Upper lobe of left lung (tissue), 6 donors: Measurements from ENCODE around the gene COLEC11. TPM values are rescaled to one million over a fixed set of nuclear protein-coding genes. Genes with fewer than 3 reads are reported as not detected.
"Not testable (repeated sequence)": the region's sequence is repeated elsewhere in the genome, so short reads cannot be mapped to it uniquely, and the experiment has no call there.

Source experiments
- ATAC-seq, 2 donors: fragments of 200-7000 bp; cut with Tn5 transposase; one replicate each; pipeline ENCODE4 v1.9.1; 2022; ENCODE audit warnings: mild to moderate bottlenecking in 2 of 2, moderate library complexity in 2 of 2; ENCODE audit not compliant: low FRiP score in 2 of 2
- DNase-seq, 2 donors: peaks; one replicate each; pipeline ENCODE4 v3.0.0-alpha.2; 2019 to 2020
- H3K27ac ChIP-seq, 4 donors: fragments of 200-600 bp; sonication (generic); one replicate each; pipeline ENCODE4 v1.5.1; 2016 to 2019
- H3K27me3 ChIP-seq, 4 donors: fragments of 200-600 bp; sonication (generic); one replicate each; pipeline ENCODE4 v1.5.1; 2017 to 2019
- H3K36me3 ChIP-seq, 4 donors: fragments of 200-600 bp; sonication (generic); one replicate each; pipeline ENCODE4 v1.5.1; 2016 to 2019
- H3K4me1 ChIP-seq, 4 donors: fragments of 200-600 bp; sonication (generic); one replicate each; pipeline ENCODE4 v1.5.1; 2018 to 2019
- H3K4me3 ChIP-seq, 4 donors: fragments of 200-600 bp; sonication (generic); one replicate each; pipeline ENCODE4 v1.5.1; 2017 to 2019; ENCODE audit warnings: mild to moderate bottlenecking in 2 of 4, moderate library complexity in 1 of 4
- H3K9me3 ChIP-seq, 4 donors: fragments of 200-600 bp; sonication (generic); one replicate each; pipeline ENCODE4 v1.5.1; 2018 to 2019
- CTCF ChIP-seq, 6 experiments: fragments of 450-650 bp in 4 of 6; fragments of 200-600 bp in 2 of 6; sonication (generic) in 2 of 6; IDR thresholded peaks; one replicate each; pipeline ENCODE4 v1.5.1; 2016 to 2019; ENCODE audit warnings: antibody characterized with exemption in 6 of 6
- EP300 ChIP-seq, 4 donors: sonication (generic); formaldehyde crosslinking; IDR thresholded peaks; one replicate each; pipeline ENCODE4 v1.5.1; 2017; ENCODE audit warnings: antibody characterized with exemption in 4 of 4, control low read depth in 2 of 4
- POLR2A ChIP-seq, 4 donors: fragments of 450-650 bp; IDR thresholded peaks; one replicate each; pipeline ENCODE4 v1.5.1; 2016 to 2017; ENCODE audit warnings: antibody characterized with exemption in 4 of 4, mild to moderate bottlenecking in 2 of 4
- POLR2AphosphoS5 ChIP-seq, 2 donors: sonication (generic); formaldehyde crosslinking; IDR thresholded peaks; one replicate each; pipeline ENCODE4 v1.5.1; 2017; ENCODE audit warnings: antibody characterized with exemption in 2 of 2
- WGBS, 2 donors: methylation state at CpG; one replicate each; pipeline ENCODE4 v1.1.5; 2017 to 2018; 5-methylcytosine and 5-hydroxymethylcytosine counted together
- total RNA-seq, 6 donors: library from RNA; depleted of rRNA in 4 of 6; stranded (reverse); fragments of >200 nt in 4 of 6; gene quantifications; one replicate each; pipeline versions ENCODE4 v1.1.0 to v1.2.1, GENCODE V29; 2016 to 2021
- donor health status: DM: no; HTN: no; CAD: no; lungs with moderate emphysema.
- donor health status: DM: no; HTN: yes; CAD: no; lungs with severe emphysema.

Gene COLEC11
- total RNA-seq, 6 donors from 2014 or later, result 0.79 to 2.3 (median 1.3) TPM; not detected in 1

- no peak overlapping the region for H3K4me3 ChIP-seq
- 88 to 89% methylated on average over 29 to 37 of the region's 37 CpGs for WGBS, 2 donors
- no peak for ATAC-seq
- no peaks in the 10 kb centered on the region for H3K27me3 ChIP-seq
- DNase-seq, result peak in 1 of 2 donors; percentile 77
- TF ChIP-seq POLR2AphosphoS5 (IDR thresholded peaks at IDR 0.05) (no peak), POLR2A (IDR thresholded peaks at IDR 0.05) (no peak), EP300 (IDR thresholded peaks at IDR 0.05) (no peak), CTCF (IDR thresholded peaks at IDR 0.05) (no peak)
- H3K9me3 ChIP-seq, result no peaks in the 10 kb centered on the region
- H3K27ac ChIP-seq, result no peak overlapping the region
- H3K4me1 ChIP-seq, result no peaks in the 10 kb centered on the region
- no peaks in the 10 kb centered on the region for H3K36me3 ChIP-seq
Observed at GRCh38 chr2:3606370-3607201, 11.7 kb downstream of the COLEC11 start.

GRCh38 chr2:3608373-3609278 is 13.7 kb downstream of the COLEC11 start:
- no peaks in the 10 kb centered on the region for H3K9me3 ChIP-seq
- no peak overlapping the region for H3K4me3 ChIP-seq
- ATAC-seq (no peak), DNase-seq (peak in 1 of 2 donors; percentile 35)
- WGBS, 2 donors, result 81 to 85% methylated on average over 19 of the region's 19 CpGs
- no peaks in the 10 kb centered on the region for H3K27me3 ChIP-seq
- TF ChIP-seq CTCF (IDR thresholded peaks at IDR 0.05) (no peak), EP300 (IDR thresholded peaks at IDR 0.05) (no peak), POLR2AphosphoS5 (IDR thresholded peaks at IDR 0.05) (no peak), POLR2A (IDR thresholded peaks at IDR 0.05) (no peak)
- no peak overlapping the region for H3K27ac ChIP-seq
- no peaks in the 10 kb centered on the region for H3K36me3 ChIP-seq
- no peaks in the 10 kb centered on the region for H3K4me1 ChIP-seq

GRCh38 chr2:3609279-3609673 is 14.4 kb downstream of the COLEC11 start:
- not testable (repeated sequence) for H3K4me3 ChIP-seq, H3K9me3 ChIP-seq, H3K27me3 ChIP-seq, ATAC-seq, H3K36me3 ChIP-seq, DNase-seq, H3K4me1 ChIP-seq, H3K27ac ChIP-seq
- 70 to 76% methylated on average over 4 of the region's 4 CpGs for WGBS, 2 donors

GRCh38 chr2:3610415-3610814 is 15.5 kb downstream of the COLEC11 start:
- no peaks in the 10 kb centered on the region for H3K4me1 ChIP-seq
- no peak for ATAC-seq
- peaks cover 0 to 1% (median 0%) of the 10 kb centered on the region in 4 donors for H3K9me3 ChIP-seq
- no peaks in the 10 kb centered on the region for H3K27me3 ChIP-seq
- 89 to 91% methylated on average over 9 of the region's 9 CpGs for WGBS, 2 donors
- no peak overlapping the region for H3K4me3 ChIP-seq
- DNase-seq, result peak in 1 of 2 donors; percentile 42
- TF ChIP-seq POLR2AphosphoS5 (IDR thresholded peaks at IDR 0.05) (no peak), CTCF (IDR thresholded peaks at IDR 0.05) (no peak), EP300 (IDR thresholded peaks at IDR 0.05) (no peak), POLR2A (IDR thresholded peaks at IDR 0.05) (no peak)
- H3K27ac ChIP-seq, result no peak overlapping the region
- no peaks in the 10 kb centered on the region for H3K36me3 ChIP-seq

GRCh38 chr2:3610881-3611505 is 16.1 kb downstream of the COLEC11 start:
- Histone ChIP-seq H3K27ac (no peak overlapping the region), H3K27me3 (no peaks in the 10 kb centered on the region), H3K4me3 (no peak overlapping the region), H3K36me3 (no peaks in the 10 kb centered on the region), H3K4me1 (no peaks in the 10 kb centered on the region), H3K9me3 (peaks cover 0 to 6% (median 0%) of the 10 kb centered on the region in 4 donors)
- no peak for TF ChIP-seq POLR2AphosphoS5 (IDR thresholded peaks at IDR 0.05)
- no peak for TF ChIP-seq POLR2A (IDR thresholded peaks at IDR 0.05)
- TF ChIP-seq CTCF (IDR thresholded peaks at IDR 0.05), result no peak
- TF ChIP-seq EP300 (IDR thresholded peaks at IDR 0.05), result no peak
- WGBS, 2 donors, result 71 to 75% methylated on average over 23 of the region's 23 CpGs
- peak in 1 of 2 donors; percentile 30 for DNase-seq
- no peak for ATAC-seq
